GM12873 (cell line): Measurements from ENCODE around the gene SASH3.

Experiments used
- CTCF ChIP-seq: IDR thresholded peaks from 2 replicates; pipeline ENCODE4 v1.5.1; 2012; ENCODE audit warnings: low read depth, mild to moderate bottlenecking, moderate library complexity, low read length, control low read depth; ENCODE audit not compliant: insufficient read depth; ENCODE audit errors: missing control alignments

The SASH3 gene

GRCh38 chrX:129739578-129739977 lies 40.2 kb upstream of the SASH3 start:
- no peak for TF ChIP-seq CTCF

GRCh38 chrX:129741880-129742758 lies 37.6 kb upstream of the SASH3 start:
- TF ChIP-seq CTCF: no peak

- no peak for TF ChIP-seq CTCF
These were observed 35.9 kb upstream of the SASH3 start for GRCh38 chrX:129743821-129744220.

GRCh38 chrX:129744861-129745321 lies 34.9 kb upstream of the SASH3 start:
- no peak for TF ChIP-seq CTCF

GRCh38 chrX:129746557-129747470 lies 32.9 kb upstream of the SASH3 start:
- TF ChIP-seq CTCF: no peak

GRCh38 chrX:129747533-129747932 lies 32.2 kb upstream of the SASH3 start:
- no peak for TF ChIP-seq CTCF

- TF ChIP-seq CTCF: no peak
These were observed 31.4 kb upstream of the SASH3 start for GRCh38 chrX:129748305-129748704.
